Measurements from ENCODE around the gene PDE4A. TPM values are rescaled to one million over a fixed set of nuclear protein-coding genes. Genes with fewer than 3 reads are reported as not detected.
"Not testable (repeated sequence)": the region's sequence is repeated elsewhere in the genome, so short reads cannot be mapped to it uniquely, and the experiment has no call there.

Gene PDE4A
- total and polyA plus RNA-seq, 2 experiments from 2014 or later: 2.8 to 4.3 TPM

- no peak overlapping the region for H2AFZ ChIP-seq
- 95% methylated on average over 12 of the region's 12 CpGs for WGBS (ENCODE audit: low lambda C conversion rate, missing lambda C conversion rate)
- no peak overlapping the region for H3K27ac ChIP-seq
- H3K9me2 ChIP-seq (replicated peaks; ENCODE audit: insufficient read depth): no peaks in the 10 kb centered on the region
- no peak for DNase-seq (ENCODE audit: low spot score)
- no peaks in the 10 kb centered on the region for H3K4me1 ChIP-seq (ENCODE audit: insufficient read depth)
- no peak overlapping the region for H3K4me3 ChIP-seq
- peaks cover 15% of the 10 kb centered on the region for H4K20me1 ChIP-seq (ENCODE audit: insufficient read depth, poor library complexity, severe bottlenecking)
- no peaks in the 10 kb centered on the region for H3K9me3 ChIP-seq (ENCODE audit: low read depth)
- H3K4me2 ChIP-seq: no peak overlapping the region
- H3K27me3 ChIP-seq: no peaks in the 10 kb centered on the region
- no peaks in the 10 kb centered on the region for H3K36me3 ChIP-seq (replicated peaks; ENCODE audit: insufficient read depth, low read depth)
- H3K79me2 ChIP-seq: peaks cover 22% of the 10 kb centered on the region
- TF ChIP-seq EZH2 (IDR thresholded peaks at IDR 0.05; ENCODE audit: borderline replicate concordance) (no peak), EZH2phosphoT487 (IDR thresholded peaks at IDR 0.05; ENCODE audit: low read depth, severe bottlenecking, unreplicated experiment) (no peak)
- TF ChIP-seq, protein P1, sequence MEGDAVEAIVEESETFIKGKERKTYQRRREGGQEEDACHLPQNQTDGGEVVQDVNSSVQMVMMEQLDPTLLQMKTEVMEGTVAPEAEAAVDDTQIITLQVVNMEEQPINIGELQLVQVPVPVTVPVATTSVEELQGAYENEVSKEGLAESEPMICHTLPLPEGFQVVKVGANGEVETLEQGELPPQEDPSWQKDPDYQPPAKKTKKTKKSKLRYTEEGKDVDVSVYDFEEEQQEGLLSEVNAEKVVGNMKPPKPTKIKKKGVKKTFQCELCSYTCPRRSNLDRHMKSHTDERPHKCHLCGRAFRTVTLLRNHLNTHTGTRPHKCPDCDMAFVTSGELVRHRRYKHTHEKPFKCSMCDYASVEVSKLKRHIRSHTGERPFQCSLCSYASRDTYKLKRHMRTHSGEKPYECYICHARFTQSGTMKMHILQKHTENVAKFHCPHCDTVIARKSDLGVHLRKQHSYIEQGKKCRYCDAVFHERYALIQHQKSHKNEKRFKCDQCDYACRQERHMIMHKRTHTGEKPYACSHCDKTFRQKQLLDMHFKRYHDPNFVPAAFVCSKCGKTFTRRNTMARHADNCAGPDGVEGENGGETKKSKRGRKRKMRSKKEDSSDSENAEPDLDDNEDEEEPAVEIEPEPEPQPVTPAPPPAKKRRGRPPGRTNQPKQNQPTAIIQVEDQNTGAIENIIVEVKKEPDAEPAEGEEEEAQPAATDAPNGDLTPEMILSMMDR (IDR thresholded peaks at IDR 0.05; ENCODE audit: poor library complexity): no peak
Measured at GRCh38 chr19:10395003-10395402, 25.3 kb upstream of the PDE4A start.

- no peak overlapping the region for H3K27ac ChIP-seq
- H3K9me2 ChIP-seq (replicated peaks; ENCODE audit: insufficient read depth): no peaks in the 10 kb centered on the region
- peaks cover 26% of the 10 kb centered on the region for H3K79me2 ChIP-seq
- no peaks in the 10 kb centered on the region for H3K9me3 ChIP-seq (ENCODE audit: low read depth)
- DNase-seq (ENCODE audit: low spot score): no peak
- WGBS (ENCODE audit: low lambda C conversion rate, missing lambda C conversion rate): 98% methylated on average over 11 of the region's 26 CpGs
- no peak overlapping the region for H2AFZ ChIP-seq
- H3K27me3 ChIP-seq: no peaks in the 10 kb centered on the region
- no peaks in the 10 kb centered on the region for H3K36me3 ChIP-seq (replicated peaks; ENCODE audit: insufficient read depth, low read depth)
- no peak overlapping the region for H3K4me3 ChIP-seq
- H3K4me1 ChIP-seq (ENCODE audit: insufficient read depth): no peaks in the 10 kb centered on the region
- no peak overlapping the region for H3K4me2 ChIP-seq
- TF ChIP-seq EZH2phosphoT487 (IDR thresholded peaks at IDR 0.05; ENCODE audit: low read depth, severe bottlenecking, unreplicated experiment) (no peak), EZH2 (IDR thresholded peaks at IDR 0.05; ENCODE audit: borderline replicate concordance) (no peak)
- TF ChIP-seq, protein P1 (IDR thresholded peaks at IDR 0.05; ENCODE audit: poor library complexity): no peak
- H4K20me1 ChIP-seq (ENCODE audit: insufficient read depth, poor library complexity, severe bottlenecking): peaks cover 15% of the 10 kb centered on the region
Measured at GRCh38 chr19:10395436-10395835, 24.9 kb upstream of the PDE4A start.

- WGBS (ENCODE audit: low lambda C conversion rate, missing lambda C conversion rate): 97% methylated on average over 20 of the region's 24 CpGs
- Histone ChIP-seq H3K4me2 (no peak overlapping the region), H3K4me3 (no peak overlapping the region), H4K20me1 (ENCODE audit: insufficient read depth, poor library complexity, severe bottlenecking) (peaks cover 18% of the 10 kb centered on the region), H3K36me3 (replicated peaks; ENCODE audit: insufficient read depth, low read depth) (no peaks in the 10 kb centered on the region), H3K4me1 (ENCODE audit: insufficient read depth) (no peaks in the 10 kb centered on the region), H3K79me2 (peaks cover 31% of the 10 kb centered on the region), H2AFZ (no peak overlapping the region), H3K9me3 (ENCODE audit: low read depth) (no peaks in the 10 kb centered on the region), H3K27ac (no peak overlapping the region), H3K9me2 (replicated peaks; ENCODE audit: insufficient read depth) (no peaks in the 10 kb centered on the region), H3K27me3 (no peaks in the 10 kb centered on the region)
- no peak for DNase-seq (ENCODE audit: low spot score)
- TF ChIP-seq EZH2 (IDR thresholded peaks at IDR 0.05; ENCODE audit: borderline replicate concordance) (no peak), EZH2phosphoT487 (IDR thresholded peaks at IDR 0.05; ENCODE audit: low read depth, severe bottlenecking, unreplicated experiment) (no peak)
- TF ChIP-seq, protein P1 (IDR thresholded peaks at IDR 0.05; ENCODE audit: poor library complexity): no peak
Measured at GRCh38 chr19:10395917-10396316, 24.4 kb upstream of the PDE4A start.

GRCh38 chr19:10398819-10399218 lies 21.5 kb upstream of the PDE4A start:
- no peak overlapping the region for H3K4me3 ChIP-seq
- TF ChIP-seq, protein P1 (IDR thresholded peaks at IDR 0.05; ENCODE audit: poor library complexity): no peak
- no peak for TF ChIP-seq EZH2 (IDR thresholded peaks at IDR 0.05; ENCODE audit: borderline replicate concordance)
- no peak for TF ChIP-seq EZH2phosphoT487 (IDR thresholded peaks at IDR 0.05; ENCODE audit: low read depth, severe bottlenecking, unreplicated experiment)
- peaks cover 7% of the 10 kb centered on the region for H3K4me1 ChIP-seq (ENCODE audit: insufficient read depth)
- DNase-seq (ENCODE audit: low spot score): no peak
- H3K79me2 ChIP-seq: peaks cover 54% of the 10 kb centered on the region
- H3K27ac ChIP-seq: no peak overlapping the region
- H3K27me3 ChIP-seq: no peaks in the 10 kb centered on the region
- 96% methylated on average over 9 of the region's 9 CpGs for WGBS (ENCODE audit: low lambda C conversion rate, missing lambda C conversion rate)
- no peak overlapping the region for H3K4me2 ChIP-seq
- no peaks in the 10 kb centered on the region for H3K9me3 ChIP-seq (ENCODE audit: low read depth)
- no peaks in the 10 kb centered on the region for H3K36me3 ChIP-seq (replicated peaks; ENCODE audit: insufficient read depth, low read depth)
- no peaks in the 10 kb centered on the region for H3K9me2 ChIP-seq (replicated peaks; ENCODE audit: insufficient read depth)
- H4K20me1 ChIP-seq (ENCODE audit: insufficient read depth, poor library complexity, severe bottlenecking): peaks cover 28% of the 10 kb centered on the region
- H2AFZ ChIP-seq: no peak overlapping the region

GRCh38 chr19:10399340-10399739 lies 21.0 kb upstream of the PDE4A start:
- not testable (repeated sequence) for DNase-seq (ENCODE audit: low spot score); H3K27ac ChIP-seq; H3K9me2 ChIP-seq (replicated peaks; ENCODE audit: insufficient read depth); H3K4me3 ChIP-seq; H2AFZ ChIP-seq; H3K9me3 ChIP-seq (ENCODE audit: low read depth); H3K4me1 ChIP-seq (ENCODE audit: insufficient read depth); H3K27me3 ChIP-seq; H3K36me3 ChIP-seq (replicated peaks; ENCODE audit: insufficient read depth, low read depth); H3K4me2 ChIP-seq
- H3K79me2 ChIP-seq: peaks cover 54% of the 10 kb centered on the region
- peaks cover 28% of the 10 kb centered on the region for H4K20me1 ChIP-seq (ENCODE audit: insufficient read depth, poor library complexity, severe bottlenecking)
- WGBS (ENCODE audit: low lambda C conversion rate, missing lambda C conversion rate): 96% methylated on average over 8 of the region's 8 CpGs
